Measurements from ENCODE around the gene ZNF541.

- TF ChIP-seq POLR2AphosphoS5 (IDR thresholded peaks at IDR 0.05; ENCODE audit: low read depth) (no peak), EZH2phosphoT487 (IDR thresholded peaks at IDR 0.05; ENCODE audit: unreplicated experiment) (no peak), ETS1 (IDR thresholded peaks at IDR 0.05) (no peak), NANOG (IDR thresholded peaks at IDR 0.05; ENCODE audit: borderline replicate concordance) (no peak), EZH2 (IDR thresholded peaks at IDR 0.05; ENCODE audit: low read depth, unreplicated experiment) (no peak), JUNB (IDR thresholded peaks at IDR 0.05; ENCODE audit: unreplicated experiment) (no peak), CREB1 (CRISPR knock-in tag; IDR thresholded peaks at IDR 0.05; ENCODE audit: low read depth) (no peak), STAT1 (IDR thresholded peaks at IDR 0.05; ENCODE audit: unreplicated experiment) (no peak)
- TF ChIP-seq, protein P1, sequence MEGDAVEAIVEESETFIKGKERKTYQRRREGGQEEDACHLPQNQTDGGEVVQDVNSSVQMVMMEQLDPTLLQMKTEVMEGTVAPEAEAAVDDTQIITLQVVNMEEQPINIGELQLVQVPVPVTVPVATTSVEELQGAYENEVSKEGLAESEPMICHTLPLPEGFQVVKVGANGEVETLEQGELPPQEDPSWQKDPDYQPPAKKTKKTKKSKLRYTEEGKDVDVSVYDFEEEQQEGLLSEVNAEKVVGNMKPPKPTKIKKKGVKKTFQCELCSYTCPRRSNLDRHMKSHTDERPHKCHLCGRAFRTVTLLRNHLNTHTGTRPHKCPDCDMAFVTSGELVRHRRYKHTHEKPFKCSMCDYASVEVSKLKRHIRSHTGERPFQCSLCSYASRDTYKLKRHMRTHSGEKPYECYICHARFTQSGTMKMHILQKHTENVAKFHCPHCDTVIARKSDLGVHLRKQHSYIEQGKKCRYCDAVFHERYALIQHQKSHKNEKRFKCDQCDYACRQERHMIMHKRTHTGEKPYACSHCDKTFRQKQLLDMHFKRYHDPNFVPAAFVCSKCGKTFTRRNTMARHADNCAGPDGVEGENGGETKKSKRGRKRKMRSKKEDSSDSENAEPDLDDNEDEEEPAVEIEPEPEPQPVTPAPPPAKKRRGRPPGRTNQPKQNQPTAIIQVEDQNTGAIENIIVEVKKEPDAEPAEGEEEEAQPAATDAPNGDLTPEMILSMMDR (conservative IDR thresholded peaks at IDR 0.05; ENCODE audit: low read depth in 2 of 2) = no peak
- TF ChIP-seq, protein P2, sequence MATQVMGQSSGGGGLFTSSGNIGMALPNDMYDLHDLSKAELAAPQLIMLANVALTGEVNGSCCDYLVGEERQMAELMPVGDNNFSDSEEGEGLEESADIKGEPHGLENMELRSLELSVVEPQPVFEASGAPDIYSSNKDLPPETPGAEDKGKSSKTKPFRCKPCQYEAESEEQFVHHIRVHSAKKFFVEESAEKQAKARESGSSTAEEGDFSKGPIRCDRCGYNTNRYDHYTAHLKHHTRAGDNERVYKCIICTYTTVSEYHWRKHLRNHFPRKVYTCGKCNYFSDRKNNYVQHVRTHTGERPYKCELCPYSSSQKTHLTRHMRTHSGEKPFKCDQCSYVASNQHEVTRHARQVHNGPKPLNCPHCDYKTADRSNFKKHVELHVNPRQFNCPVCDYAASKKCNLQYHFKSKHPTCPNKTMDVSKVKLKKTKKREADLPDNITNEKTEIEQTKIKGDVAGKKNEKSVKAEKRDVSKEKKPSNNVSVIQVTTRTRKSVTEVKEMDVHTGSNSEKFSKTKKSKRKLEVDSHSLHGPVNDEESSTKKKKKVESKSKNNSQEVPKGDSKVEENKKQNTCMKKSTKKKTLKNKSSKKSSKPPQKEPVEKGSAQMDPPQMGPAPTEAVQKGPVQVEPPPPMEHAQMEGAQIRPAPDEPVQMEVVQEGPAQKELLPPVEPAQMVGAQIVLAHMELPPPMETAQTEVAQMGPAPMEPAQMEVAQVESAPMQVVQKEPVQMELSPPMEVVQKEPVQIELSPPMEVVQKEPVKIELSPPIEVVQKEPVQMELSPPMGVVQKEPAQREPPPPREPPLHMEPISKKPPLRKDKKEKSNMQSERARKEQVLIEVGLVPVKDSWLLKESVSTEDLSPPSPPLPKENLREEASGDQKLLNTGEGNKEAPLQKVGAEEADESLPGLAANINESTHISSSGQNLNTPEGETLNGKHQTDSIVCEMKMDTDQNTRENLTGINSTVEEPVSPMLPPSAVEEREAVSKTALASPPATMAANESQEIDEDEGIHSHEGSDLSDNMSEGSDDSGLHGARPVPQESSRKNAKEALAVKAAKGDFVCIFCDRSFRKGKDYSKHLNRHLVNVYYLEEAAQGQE (IDR thresholded peaks at IDR 0.05; ENCODE audit: unreplicated experiment) = no peak
Observed at GRCh38 chr19:47587295-47587694, 14.3 kb upstream of the ZNF541 start.

Measured in GM23338 (cell line).